GM19351 (cell line): Measurements from ENCODE around the gene DLGAP1.

Source experiments
- ATAC-seq: cut with Tn5 transposase; IDR thresholded peaks from one replicate; pipeline ENCODE4 v1.9.1; 2021; ENCODE audit warnings: mild to moderate bottlenecking, moderate library complexity; ENCODE audit not compliant: unreplicated experiment

The DLGAP1 gene

DNA sequence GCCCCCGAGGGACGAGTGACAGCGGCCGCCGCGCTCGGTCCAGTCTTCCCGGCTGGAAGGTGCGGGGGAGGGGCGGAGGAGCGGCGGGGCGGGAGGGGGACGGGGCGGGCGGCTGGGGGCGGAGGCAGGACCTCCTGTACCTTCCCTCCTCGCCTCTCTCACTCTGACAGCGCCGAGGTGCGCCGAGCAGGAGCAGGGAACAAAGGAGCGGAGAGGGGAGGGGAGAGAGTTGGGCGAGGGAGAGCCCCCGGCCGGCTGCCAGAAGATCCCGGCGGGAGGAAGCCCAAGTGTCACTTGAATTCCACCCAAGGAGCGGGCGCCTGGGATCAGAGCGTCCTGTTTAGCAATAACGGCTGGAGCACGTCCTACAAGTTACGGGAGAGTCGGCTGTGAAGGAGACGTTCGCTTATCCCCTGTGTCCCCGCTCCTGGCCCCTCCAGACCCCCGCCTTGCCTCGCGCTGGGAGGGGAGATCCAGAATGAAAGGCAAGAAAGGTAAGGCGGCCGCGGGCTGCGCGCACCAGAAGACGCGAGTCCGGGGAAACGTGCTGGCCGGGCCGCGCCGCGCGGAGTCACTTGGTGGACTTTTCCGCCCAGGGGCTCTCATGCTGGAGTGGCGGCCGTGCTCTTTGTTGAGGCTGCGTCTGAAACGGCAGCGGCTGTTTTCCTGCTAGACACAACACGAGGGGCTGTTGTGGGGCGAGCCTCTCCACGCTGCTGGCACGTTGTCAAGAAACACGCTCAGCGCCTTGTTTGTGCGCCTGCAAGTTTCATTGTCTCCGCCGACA is 1004.9 kb downstream of the DLGAP1 start, which contains the start of gene TGIF1:
Gene TGIF1 (plus strand): TSS at position 161 of the 787 bp plus-strand sequence. CDS start 318 bp downstream, at position 479.
- no peak for ATAC-seq

DNA sequence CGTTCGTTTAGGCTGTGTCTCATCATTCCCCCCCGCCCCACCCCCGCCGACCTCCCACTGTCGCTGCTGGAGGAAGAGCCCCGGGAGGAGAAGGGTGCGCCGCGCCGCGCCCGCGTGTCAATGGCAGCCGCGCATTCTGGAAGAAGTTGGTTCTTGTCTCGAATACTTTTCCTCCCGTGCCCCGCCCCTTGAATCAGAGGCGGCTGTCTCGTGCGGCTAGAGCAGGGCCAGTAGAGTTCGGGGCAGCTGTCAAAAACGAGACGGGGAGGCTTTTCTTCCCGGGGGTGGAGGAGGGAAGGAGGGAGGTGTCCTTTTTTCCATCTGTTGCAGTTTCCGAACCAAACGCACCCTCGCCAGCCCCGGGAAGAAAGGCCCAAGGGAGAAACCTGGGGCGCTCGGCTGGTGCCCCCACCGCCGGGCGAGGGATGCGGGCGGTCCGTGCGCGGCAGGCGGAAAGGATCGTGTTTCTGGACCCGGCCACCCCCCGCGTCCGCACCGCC is 1005.5 kb downstream of the DLGAP1 start:
- peak; percentile 16 for ATAC-seq

DNA sequence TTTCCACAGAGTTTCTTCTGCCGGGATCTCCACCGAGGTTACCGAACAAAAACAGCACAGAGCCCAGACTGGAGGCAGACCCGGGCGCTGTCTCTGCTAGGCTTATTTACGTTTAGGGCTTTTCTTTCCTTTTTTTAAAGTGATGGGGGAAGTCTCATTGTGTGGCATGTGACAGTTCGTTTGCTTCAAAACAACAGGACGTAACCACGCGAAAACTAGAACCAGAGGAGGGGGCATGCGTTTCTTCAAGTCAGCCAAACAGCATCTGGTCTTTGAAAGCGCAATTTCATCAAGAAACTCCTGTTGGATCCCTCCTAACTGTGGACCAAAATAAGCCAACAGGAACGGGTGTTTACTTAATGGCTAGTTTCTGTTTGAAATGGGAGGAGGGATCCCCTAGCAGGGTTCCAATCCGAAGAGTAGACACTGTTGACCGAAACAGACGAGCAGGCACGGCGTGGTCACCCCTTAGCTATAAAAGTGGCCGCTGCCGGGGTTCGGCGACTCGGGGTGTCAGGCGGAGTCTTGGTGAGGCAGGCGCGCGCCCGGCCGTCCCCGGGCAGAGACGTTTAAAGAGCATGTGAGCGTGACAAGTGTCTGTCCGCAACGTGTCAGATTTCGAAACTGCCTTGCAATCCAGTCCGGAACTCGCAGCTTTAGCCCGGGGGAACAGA is 1006.1 kb downstream of the DLGAP1 start:
- peak; percentile 51 for ATAC-seq

DNA sequence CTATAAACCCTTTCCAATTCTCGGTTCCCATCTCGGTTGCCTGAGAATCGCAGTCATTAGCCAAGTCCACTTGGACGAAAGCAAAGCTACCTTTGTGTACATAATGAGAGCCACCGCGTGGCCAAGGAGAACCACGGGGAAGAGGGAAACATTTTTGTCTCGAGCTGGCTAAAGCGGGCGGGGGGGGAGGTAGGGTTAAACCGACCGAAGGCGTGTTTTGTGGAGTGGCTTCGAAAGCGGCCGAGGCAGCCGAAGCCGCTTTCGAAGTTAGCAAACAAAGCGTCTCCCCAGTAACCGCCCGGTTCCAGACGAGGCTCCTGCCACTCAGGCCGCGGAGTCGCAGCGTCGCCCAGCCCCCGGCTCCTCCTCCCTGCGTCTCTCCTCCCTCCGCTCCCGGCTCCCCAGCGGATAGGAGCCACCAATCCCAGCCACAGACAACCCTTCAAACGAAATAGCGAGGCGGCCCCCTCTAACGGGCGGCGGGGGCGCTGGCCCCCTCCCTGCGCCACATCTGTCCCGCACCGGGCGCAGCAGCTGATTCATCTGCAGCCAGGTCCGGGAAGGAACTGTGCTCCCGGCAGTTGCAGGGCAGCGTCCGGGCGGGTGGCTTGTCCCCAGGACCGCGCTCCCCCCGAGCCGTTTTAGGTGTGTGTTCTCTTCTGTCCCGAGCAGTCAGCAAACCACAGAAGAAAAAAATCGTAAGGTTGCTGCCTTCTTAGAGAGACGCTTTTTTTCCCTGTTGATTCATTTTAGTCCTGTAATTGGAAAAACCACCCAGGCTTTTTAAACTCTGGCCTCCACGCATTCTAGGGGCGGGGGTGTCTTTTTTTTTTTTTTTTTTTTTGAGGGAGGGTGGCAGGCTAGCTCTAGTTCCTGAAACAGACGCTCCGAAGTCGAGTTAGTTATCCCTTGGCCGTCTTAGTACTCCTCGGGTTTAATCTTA is 1006.9 kb downstream of the DLGAP1 start:
- ATAC-seq: peak; percentile 63

DNA sequence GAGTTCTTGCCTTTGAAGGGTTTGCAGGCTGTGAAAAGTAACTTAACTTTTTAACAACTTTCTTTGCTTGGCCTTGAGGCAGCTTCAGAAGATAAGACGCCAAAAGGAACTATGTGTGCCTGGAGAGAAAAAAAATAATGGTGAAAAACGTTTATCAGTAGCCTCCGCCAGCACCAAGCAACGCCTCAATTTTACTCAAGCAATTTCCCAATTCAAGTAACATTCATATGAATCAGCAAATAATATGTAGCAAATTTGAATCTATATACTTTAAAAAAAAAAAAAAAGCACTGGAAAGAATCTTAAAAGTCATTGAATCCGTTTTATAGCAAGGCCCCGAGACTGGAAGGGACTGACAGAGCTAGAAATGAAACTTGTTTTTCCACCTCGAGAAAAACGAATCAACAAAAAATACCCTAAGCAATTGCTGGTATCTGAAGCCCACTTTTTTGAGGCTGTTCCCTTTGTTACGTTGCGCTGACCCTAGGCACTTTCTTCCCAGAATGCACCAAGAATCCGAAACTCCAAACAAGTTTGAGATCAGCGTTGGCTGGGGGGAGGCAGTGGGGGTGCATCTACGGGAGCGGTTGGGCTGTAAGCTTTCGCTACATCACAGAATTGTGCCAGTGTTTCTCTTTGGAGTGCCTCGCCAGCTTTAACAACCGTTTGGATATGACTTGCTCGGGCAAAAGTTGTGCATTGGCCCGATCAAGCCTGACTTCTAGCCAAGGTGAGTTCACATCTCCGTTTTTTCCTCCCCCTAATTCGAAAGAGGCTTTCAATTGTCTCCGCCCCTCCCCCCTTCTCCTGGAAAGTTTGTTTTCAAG is 1007.8 kb downstream of the DLGAP1 start:
- ATAC-seq: no peak
